ENCODE results near the gene TTC39B.

The TTC39B gene

GRCh38 chr9:15121630-15122029, 185.4 kb downstream of the TTC39B start:
- no peak for DNase-seq

GRCh38 chr9:15116130-15116580, 190.9 kb downstream of the TTC39B start:
- DNase-seq: no peak

GRCh38 chr9:15115702-15116101, 191.3 kb downstream of the TTC39B start:
- no peak for DNase-seq

- DNase-seq: no peak
Observed at GRCh38 chr9:15115041-15115440, 192.0 kb downstream of the TTC39B start.

Data from activated CD4-positive, CD25-positive, alpha-beta regulatory T cell treated with anti-CD3 and anti-CD28 coated beads, Interleukin-2, amount 50 U/mL, for 72 hours (primary cell).